ENCODE data around the gene MYO3B.

Gene MYO3B

DNA sequence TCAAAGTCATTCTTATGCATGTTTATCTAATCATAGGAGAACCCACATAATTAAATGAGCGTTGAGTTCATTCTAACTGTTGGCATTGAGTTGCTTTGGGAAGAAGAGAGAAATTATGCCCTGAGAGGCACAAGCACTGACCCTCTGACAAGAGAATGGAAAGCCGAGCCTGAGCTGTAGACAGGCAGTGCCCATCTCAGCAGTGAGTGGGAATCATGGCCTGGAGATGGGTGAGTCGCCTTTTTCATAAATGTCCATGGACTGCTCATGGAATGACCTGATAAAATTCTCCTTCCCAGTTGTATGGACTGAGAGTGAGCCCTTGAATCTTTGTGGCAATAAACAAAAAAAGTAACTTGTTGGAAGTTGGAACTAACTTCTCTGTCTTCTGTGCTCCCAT, 21.4 kb upstream of the MYO3B start:
- no CpG with 5 or more reads among the region's 3 CpGs for WGBS (ENCODE audit: extremely low coverage, insufficient coverage, low lambda C conversion rate)
- peaks cover 10% of the 10 kb centered on the region for H3K4me1 ChIP-seq (ENCODE audit: control insufficient read depth, low read depth, low read length)

DNA sequence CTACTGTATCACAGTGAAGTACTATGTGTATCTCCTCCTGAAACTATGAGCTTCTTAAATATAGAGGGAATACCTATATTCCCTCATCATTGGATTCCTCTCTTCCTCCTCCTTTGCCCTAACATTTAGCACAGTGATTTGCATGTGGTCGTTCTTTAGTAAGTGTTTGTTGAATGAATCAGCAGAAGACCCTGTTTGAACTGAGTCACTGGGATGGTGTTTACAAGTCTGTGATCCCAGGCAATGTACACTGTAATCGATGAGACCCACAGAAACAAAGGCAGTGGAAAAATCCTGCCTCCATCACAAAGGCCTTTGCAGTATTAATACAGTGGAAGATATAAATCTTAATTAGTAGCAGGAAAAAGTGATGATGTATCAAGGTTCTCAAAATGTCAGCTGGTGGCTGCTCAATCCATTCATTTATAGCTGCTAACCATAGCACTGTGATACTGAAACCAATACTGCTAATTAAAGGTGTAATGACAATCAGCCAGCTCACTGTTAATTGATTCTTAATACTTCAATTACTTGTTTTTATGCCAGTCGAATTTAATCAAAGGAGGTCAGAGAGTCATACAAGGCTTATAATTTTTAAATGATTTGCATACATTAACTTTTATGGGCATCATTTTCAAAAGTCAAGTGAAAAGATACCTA, 20.8 kb upstream of the MYO3B start:
- no peak overlapping the region for H3K4ac ChIP-seq (ENCODE audit: low read depth, low read length)
- no peak overlapping the region for H3K4me3 ChIP-seq (ENCODE audit: low read length)
- H2BK15ac ChIP-seq (replicated peaks; ENCODE audit: low read depth) = no peak overlapping the region
- no peaks in the 10 kb centered on the region for H3K27me3 ChIP-seq (ENCODE audit: insufficient read depth, low read length, poor library complexity)
- H2BK120ac ChIP-seq (ENCODE audit: low read depth, low read length) = no peak overlapping the region
- H3K36me3 ChIP-seq (ENCODE audit: control insufficient read depth, insufficient read depth, low read length) = no peaks in the 10 kb centered on the region
- H3K23ac ChIP-seq (ENCODE audit: low read length) = no peak overlapping the region
- no peak overlapping the region for H4K8ac ChIP-seq (ENCODE audit: low read depth, low read length)
- no CpG with 5 or more reads among the region's 3 CpGs for WGBS (ENCODE audit: extremely low coverage, insufficient coverage, low lambda C conversion rate)
- no peaks in the 10 kb centered on the region for H3K79me2 ChIP-seq (ENCODE audit: control insufficient read depth, insufficient read depth, low read length)
- no peak overlapping the region for H3K27ac ChIP-seq (ENCODE audit: low read depth, low read length)
- no peak overlapping the region for H3K18ac ChIP-seq (ENCODE audit: low read length)
- no peak overlapping the region for H3K9ac ChIP-seq (ENCODE audit: low read length)
- no peak overlapping the region for H2BK5ac ChIP-seq (ENCODE audit: low read length)
- no peak overlapping the region for H2AK5ac ChIP-seq (ENCODE audit: low read length)
- H4K5ac ChIP-seq (ENCODE audit: low read length) = no peak overlapping the region
- peaks cover 10% of the 10 kb centered on the region for H3K4me1 ChIP-seq (ENCODE audit: control insufficient read depth, low read depth, low read length)
- peak; percentile 33 for DNase-seq
- H3K56ac ChIP-seq (ENCODE audit: low read length) = no peak overlapping the region
- H3K79me1 ChIP-seq (ENCODE audit: low read length) = no peaks in the 10 kb centered on the region
- H3K4me2 ChIP-seq (ENCODE audit: low read length) = no peak overlapping the region

More for the DNA sequence above, 21.4 kb upstream of the MYO3B start:
- no peak overlapping the region for H2AK5ac ChIP-seq (ENCODE audit: low read length)
- H3K4ac ChIP-seq (ENCODE audit: low read depth, low read length) = peak overlapping the region; percentile 49
- no peak for DNase-seq
- no peaks in the 10 kb centered on the region for H3K79me1 ChIP-seq (ENCODE audit: low read length)
- H3K4me2 ChIP-seq (ENCODE audit: low read length) = no peak overlapping the region
- H3K23ac ChIP-seq (ENCODE audit: low read length) = no peak overlapping the region
- H3K9ac ChIP-seq (ENCODE audit: low read length) = no peak overlapping the region
- H2BK120ac ChIP-seq (ENCODE audit: low read depth, low read length) = no peak overlapping the region
- H2BK15ac ChIP-seq (replicated peaks; ENCODE audit: low read depth) = no peak overlapping the region
- H3K79me2 ChIP-seq (ENCODE audit: control insufficient read depth, insufficient read depth, low read length) = no peaks in the 10 kb centered on the region
- H3K18ac ChIP-seq (ENCODE audit: low read length) = peak overlapping the region; percentile 78
- no peak overlapping the region for H2BK5ac ChIP-seq (ENCODE audit: low read length)
- no peak overlapping the region for H3K27ac ChIP-seq (ENCODE audit: low read depth, low read length)
- H3K36me3 ChIP-seq (ENCODE audit: control insufficient read depth, insufficient read depth, low read length) = no peaks in the 10 kb centered on the region
- no peak overlapping the region for H4K5ac ChIP-seq (ENCODE audit: low read length)
- no peak overlapping the region for H3K4me3 ChIP-seq (ENCODE audit: low read length)
- no peaks in the 10 kb centered on the region for H3K27me3 ChIP-seq (ENCODE audit: insufficient read depth, low read length, poor library complexity)
- no peak overlapping the region for H3K56ac ChIP-seq (ENCODE audit: low read length)
- H4K8ac ChIP-seq (ENCODE audit: low read depth, low read length) = no peak overlapping the region

DNA sequence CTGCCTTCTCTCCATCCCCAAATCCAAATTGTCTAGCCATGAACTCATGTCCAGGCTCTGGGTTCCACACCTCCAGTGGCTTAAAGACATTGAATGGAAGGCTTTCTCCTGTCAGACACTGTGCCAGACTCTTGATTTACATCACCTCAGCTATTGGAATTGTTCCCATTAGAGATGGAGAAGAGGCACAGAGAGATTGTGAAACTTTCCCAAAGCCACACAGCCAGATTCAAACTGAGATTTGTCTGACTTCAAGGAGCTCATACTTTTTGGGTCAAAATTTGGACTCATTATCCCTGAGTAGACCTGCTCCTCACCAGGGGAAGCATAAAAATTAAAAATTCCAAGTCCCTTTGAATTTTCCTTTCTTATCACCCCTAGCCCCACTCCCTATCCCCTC, 18.9 kb upstream of the MYO3B start:
- no peaks in the 10 kb centered on the region for H3K27me3 ChIP-seq (ENCODE audit: insufficient read depth, low read length, poor library complexity)
- no peak overlapping the region for H3K27ac ChIP-seq (ENCODE audit: low read depth, low read length)
- H3K23ac ChIP-seq (ENCODE audit: low read length) = no peak overlapping the region
- no peaks in the 10 kb centered on the region for H3K36me3 ChIP-seq (ENCODE audit: control insufficient read depth, insufficient read depth, low read length)
- no peak overlapping the region for H4K5ac ChIP-seq (ENCODE audit: low read length)
- no peak overlapping the region for H3K56ac ChIP-seq (ENCODE audit: low read length)
- no peak overlapping the region for H2BK5ac ChIP-seq (ENCODE audit: low read length)
- no peak overlapping the region for H4K8ac ChIP-seq (ENCODE audit: low read depth, low read length)
- no peak overlapping the region for H3K4me2 ChIP-seq (ENCODE audit: low read length)
- H2AK5ac ChIP-seq (ENCODE audit: low read length) = no peak overlapping the region
- no peaks in the 10 kb centered on the region for H3K79me1 ChIP-seq (ENCODE audit: low read length)
- H3K79me2 ChIP-seq (ENCODE audit: control insufficient read depth, insufficient read depth, low read length) = no peaks in the 10 kb centered on the region
- no peak overlapping the region for H2BK120ac ChIP-seq (ENCODE audit: low read depth, low read length)
- no peak overlapping the region for H3K4ac ChIP-seq (ENCODE audit: low read depth, low read length)
- H3K18ac ChIP-seq (ENCODE audit: low read length) = no peak overlapping the region
- DNase-seq = no peak
- H3K4me3 ChIP-seq (ENCODE audit: low read length) = no peak overlapping the region
- H3K9ac ChIP-seq (ENCODE audit: low read length) = no peak overlapping the region
- peaks cover 10% of the 10 kb centered on the region for H3K4me1 ChIP-seq (ENCODE audit: control insufficient read depth, low read depth, low read length)
- no peak overlapping the region for H2BK15ac ChIP-seq (replicated peaks; ENCODE audit: low read depth)

DNA sequence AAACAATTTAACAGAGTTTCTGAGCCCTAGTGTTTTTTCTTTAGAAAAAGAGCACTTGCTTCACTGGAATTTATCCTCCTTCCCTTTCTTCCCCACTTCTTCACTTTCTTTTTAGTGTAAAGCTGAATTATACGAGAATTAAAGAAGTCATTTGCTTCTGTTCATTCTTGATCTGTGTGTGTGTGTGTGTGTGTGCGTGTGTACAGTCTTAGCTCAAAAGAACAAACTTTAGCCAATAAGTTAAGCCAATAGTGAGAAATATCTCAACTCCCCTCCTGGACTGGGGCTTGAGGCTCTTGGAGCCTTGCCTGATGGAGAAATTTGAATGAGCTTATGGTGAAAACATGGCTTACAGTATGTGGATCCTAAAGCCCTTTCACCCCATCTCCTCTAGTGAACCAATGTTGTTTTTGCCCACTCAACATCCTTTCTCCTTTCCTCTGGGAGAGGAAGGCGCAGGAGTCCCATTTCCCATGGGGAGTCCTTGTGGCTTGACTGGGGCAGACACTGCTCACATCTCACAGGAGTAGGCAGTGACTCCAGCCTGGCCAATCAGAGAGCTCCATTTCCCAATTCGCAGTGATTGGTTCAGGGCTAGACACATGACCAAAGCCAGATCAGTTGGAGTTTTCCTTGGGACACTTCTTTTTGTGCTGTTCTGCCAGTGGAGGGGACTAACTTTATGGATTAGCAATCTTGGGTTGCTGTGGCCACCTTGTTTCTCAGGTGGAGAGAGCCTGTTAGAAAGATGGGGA, 16.3 kb upstream of the MYO3B start:
- no peak overlapping the region for H2BK15ac ChIP-seq (replicated peaks; ENCODE audit: low read depth)
- no peak overlapping the region for H3K4me3 ChIP-seq (ENCODE audit: low read length)
- no peaks in the 10 kb centered on the region for H3K36me3 ChIP-seq (ENCODE audit: control insufficient read depth, insufficient read depth, low read length)
- H3K9ac ChIP-seq (ENCODE audit: low read length) = no peak overlapping the region
- no peak overlapping the region for H4K5ac ChIP-seq (ENCODE audit: low read length)
- no peak overlapping the region for H3K4ac ChIP-seq (ENCODE audit: low read depth, low read length)
- no peak overlapping the region for H4K8ac ChIP-seq (ENCODE audit: low read depth, low read length)
- no peak overlapping the region for H3K23ac ChIP-seq (ENCODE audit: low read length)
- H2AK5ac ChIP-seq (ENCODE audit: low read length) = no peak overlapping the region
- no peak for DNase-seq
- no peak overlapping the region for H3K56ac ChIP-seq (ENCODE audit: low read length)
- WGBS (ENCODE audit: extremely low coverage, insufficient coverage, low lambda C conversion rate) = no CpG with 5 or more reads among the region's 4 CpGs
- H3K79me2 ChIP-seq (ENCODE audit: control insufficient read depth, insufficient read depth, low read length) = no peaks in the 10 kb centered on the region
- no peak overlapping the region for H2BK120ac ChIP-seq (ENCODE audit: low read depth, low read length)
- no peaks in the 10 kb centered on the region for H3K27me3 ChIP-seq (ENCODE audit: insufficient read depth, low read length, poor library complexity)
- H3K4me2 ChIP-seq (ENCODE audit: low read length) = no peak overlapping the region
- H3K18ac ChIP-seq (ENCODE audit: low read length) = no peak overlapping the region
- H3K4me1 ChIP-seq (ENCODE audit: control insufficient read depth, low read depth, low read length) = no peaks in the 10 kb centered on the region
- H2BK5ac ChIP-seq (ENCODE audit: low read length) = no peak overlapping the region
- no peaks in the 10 kb centered on the region for H3K79me1 ChIP-seq (ENCODE audit: low read length)
- no peak overlapping the region for H3K27ac ChIP-seq (ENCODE audit: low read depth, low read length)

DNA sequence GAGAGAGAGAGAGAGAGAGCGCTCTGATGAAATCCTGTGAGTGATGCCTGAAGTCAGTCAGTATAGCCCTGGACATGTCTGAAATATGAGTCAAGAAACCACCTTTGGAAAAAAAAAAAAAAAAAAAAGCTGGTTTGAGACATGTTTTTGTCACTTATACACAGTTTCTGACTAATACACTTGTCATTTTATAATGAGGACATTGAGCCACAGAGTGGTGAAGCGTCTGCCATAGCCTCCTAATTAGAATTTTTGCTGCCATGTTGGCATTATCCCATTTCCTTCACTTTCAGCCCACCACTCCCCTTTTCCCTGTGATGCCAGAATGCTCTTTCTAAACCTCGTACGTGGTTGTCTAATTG, 15.7 kb upstream of the MYO3B start:
- Histone ChIP-seq H4K8ac (ENCODE audit: low read depth, low read length) (no peak overlapping the region), H3K4me2 (ENCODE audit: low read length) (no peak overlapping the region), H3K18ac (ENCODE audit: low read length) (no peak overlapping the region), H3K4me1 (ENCODE audit: control insufficient read depth, low read depth, low read length) (no peaks in the 10 kb centered on the region), H2BK120ac (ENCODE audit: low read depth, low read length) (no peak overlapping the region), H3K56ac (ENCODE audit: low read length) (no peak overlapping the region), H3K27ac (ENCODE audit: low read depth, low read length) (no peak overlapping the region), H2BK5ac (ENCODE audit: low read length) (no peak overlapping the region), H2AK5ac (ENCODE audit: low read length) (no peak overlapping the region), H3K79me1 (ENCODE audit: low read length) (no peaks in the 10 kb centered on the region), H3K4ac (ENCODE audit: low read depth, low read length) (no peak overlapping the region), H3K36me3 (ENCODE audit: control insufficient read depth, insufficient read depth, low read length) (no peaks in the 10 kb centered on the region), H3K79me2 (ENCODE audit: control insufficient read depth, insufficient read depth, low read length) (no peaks in the 10 kb centered on the region), H3K23ac (ENCODE audit: low read length) (no peak overlapping the region), H2BK15ac (replicated peaks; ENCODE audit: low read depth) (no peak overlapping the region), H4K5ac (ENCODE audit: low read length) (no peak overlapping the region), H3K9ac (ENCODE audit: low read length) (no peak overlapping the region), H3K27me3 (ENCODE audit: insufficient read depth, low read length, poor library complexity) (no peaks in the 10 kb centered on the region), H3K4me3 (ENCODE audit: low read length) (no peak overlapping the region)
- WGBS (ENCODE audit: extremely low coverage, insufficient coverage, low lambda C conversion rate) = no CpG with 5 or more reads among the region's 4 CpGs
- no peak for DNase-seq
